Neutrophil (primary cell): ENCODE data around the gene HERC6.
"Not testable (repeated sequence)": the region's sequence is repeated elsewhere in the genome, so short reads cannot be mapped to it uniquely, and the experiment has no call there.

ENCODE experiments used
- H3K27ac ChIP-seq: fragments of 200-600 bp; sonication (generic); 2 replicates; pipeline ENCODE4 v1.5.1; 2016; ENCODE audit warnings: mild to moderate bottlenecking, moderate library complexity
- H3K27me3 ChIP-seq: fragments of 200-600 bp; sonication (generic); 2 replicates; pipeline ENCODE4 v1.6.0; 2016; ENCODE audit warnings: mild to moderate bottlenecking
- H3K36me3 ChIP-seq: fragments of 200-600 bp; sonication (generic); 2 replicates; pipeline ENCODE4 v1.5.1; 2017
- H3K4me1 ChIP-seq, 2 experiments: fragments of 200-600 bp in 1 of 2; sonication (generic) in 1 of 2; 1 replicate in 1 of 2; 2 replicates in 1 of 2; pipeline versions ENCODE4 v1.5.1 to v1.6.1; 2013 to 2016; ENCODE audit warnings: low read depth in 1 of 2, low read length in 1 of 2, mild to moderate bottlenecking in 1 of 2, moderate library complexity in 1 of 2; ENCODE audit not compliant: control insufficient read depth in 1 of 2, insufficient read depth in 1 of 2
- H3K4me3 ChIP-seq, 2 experiments: fragments of 200-600 bp in 1 of 2; sonication (generic) in 1 of 2; 1 replicate in 1 of 2; 2 replicates in 1 of 2; pipeline ENCODE4 v1.5.1; 2013 to 2016; ENCODE audit warnings: low read depth in 1 of 2, low read length in 1 of 2, mild to moderate bottlenecking in 1 of 2, moderate library complexity in 1 of 2
- H3K9me3 ChIP-seq: fragments of 200-600 bp; sonication (generic); 2 replicates; pipeline ENCODE4 v1.5.1; 2016
- TF ChIP-seq, protein P1 (sequence below): fragments of 200-600 bp; sonication (generic); IDR thresholded peaks from 2 replicates; pipeline ENCODE4 v1.5.1; 2016; ENCODE audit warnings: antibody characterized with exemption

HERC6 gene

DNA sequence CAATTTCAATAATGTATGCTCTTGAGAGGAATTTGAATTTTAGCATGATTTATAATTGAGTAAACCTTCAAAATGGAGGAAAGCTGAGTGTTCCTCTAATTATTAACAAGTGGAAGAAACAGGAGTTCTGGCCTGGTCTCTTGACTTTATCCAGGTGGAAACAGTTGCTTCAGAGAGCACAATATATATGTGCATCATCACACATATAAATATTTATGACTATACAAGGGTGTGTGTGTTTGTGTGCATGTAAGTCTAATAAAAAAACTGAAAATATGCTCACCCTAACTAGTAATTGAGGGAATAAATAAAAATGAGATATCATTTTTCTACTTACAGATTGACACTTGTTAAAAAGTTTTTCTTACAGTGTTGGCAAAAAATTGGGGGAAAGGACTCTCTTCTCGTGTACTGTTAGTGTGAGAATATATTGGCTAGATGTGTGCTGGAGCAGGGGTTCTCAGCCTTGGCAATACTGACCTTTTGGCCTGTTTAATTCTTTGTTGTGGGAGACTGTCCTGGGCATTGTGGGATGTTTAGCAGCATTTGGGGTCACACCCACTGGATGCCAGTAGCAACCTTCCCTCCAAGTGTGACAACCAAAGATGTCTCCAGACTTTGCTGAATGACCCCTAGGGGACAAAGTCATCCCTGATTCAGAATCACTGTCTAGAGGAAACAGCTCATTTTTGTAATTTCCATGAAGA is 57.5 kb downstream of the HERC6 start:
- TF ChIP-seq, protein P1, sequence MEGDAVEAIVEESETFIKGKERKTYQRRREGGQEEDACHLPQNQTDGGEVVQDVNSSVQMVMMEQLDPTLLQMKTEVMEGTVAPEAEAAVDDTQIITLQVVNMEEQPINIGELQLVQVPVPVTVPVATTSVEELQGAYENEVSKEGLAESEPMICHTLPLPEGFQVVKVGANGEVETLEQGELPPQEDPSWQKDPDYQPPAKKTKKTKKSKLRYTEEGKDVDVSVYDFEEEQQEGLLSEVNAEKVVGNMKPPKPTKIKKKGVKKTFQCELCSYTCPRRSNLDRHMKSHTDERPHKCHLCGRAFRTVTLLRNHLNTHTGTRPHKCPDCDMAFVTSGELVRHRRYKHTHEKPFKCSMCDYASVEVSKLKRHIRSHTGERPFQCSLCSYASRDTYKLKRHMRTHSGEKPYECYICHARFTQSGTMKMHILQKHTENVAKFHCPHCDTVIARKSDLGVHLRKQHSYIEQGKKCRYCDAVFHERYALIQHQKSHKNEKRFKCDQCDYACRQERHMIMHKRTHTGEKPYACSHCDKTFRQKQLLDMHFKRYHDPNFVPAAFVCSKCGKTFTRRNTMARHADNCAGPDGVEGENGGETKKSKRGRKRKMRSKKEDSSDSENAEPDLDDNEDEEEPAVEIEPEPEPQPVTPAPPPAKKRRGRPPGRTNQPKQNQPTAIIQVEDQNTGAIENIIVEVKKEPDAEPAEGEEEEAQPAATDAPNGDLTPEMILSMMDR: no peak
- H3K27ac ChIP-seq: no peak overlapping the region
- H3K27me3 ChIP-seq: no peaks in the 10 kb centered on the region
- H3K4me1 ChIP-seq: no peaks in the 10 kb centered on the region
- no peaks in the 10 kb centered on the region for H3K36me3 ChIP-seq
- H3K9me3 ChIP-seq: no peaks in the 10 kb centered on the region
- H3K4me3 ChIP-seq: no peak overlapping the region

DNA sequence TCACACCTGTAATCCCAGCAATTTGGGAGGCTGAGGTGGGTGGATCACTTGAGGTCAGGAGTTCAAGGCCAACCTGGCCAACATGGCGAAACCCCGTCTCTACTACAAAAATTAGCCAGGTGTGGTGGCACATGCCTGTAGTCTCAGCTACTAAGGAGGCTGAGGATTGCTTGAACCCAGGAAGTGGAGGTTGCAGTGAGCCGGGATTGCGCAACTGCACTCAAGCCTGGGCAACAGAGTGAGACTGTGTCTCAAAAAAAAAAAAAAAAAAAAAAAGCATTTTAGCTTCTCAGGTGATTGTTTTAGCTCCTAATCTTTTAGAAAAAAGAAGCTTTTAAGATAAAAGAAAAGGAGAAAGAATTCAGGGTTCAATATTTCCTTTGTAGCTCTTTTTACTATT is 59.2 kb downstream of the HERC6 start:
- H3K4me1 ChIP-seq, H3K36me3 ChIP-seq, H3K27ac ChIP-seq, H3K27me3 ChIP-seq, H3K4me3 ChIP-seq, H3K9me3 ChIP-seq: not testable (repeated sequence)

DNA sequence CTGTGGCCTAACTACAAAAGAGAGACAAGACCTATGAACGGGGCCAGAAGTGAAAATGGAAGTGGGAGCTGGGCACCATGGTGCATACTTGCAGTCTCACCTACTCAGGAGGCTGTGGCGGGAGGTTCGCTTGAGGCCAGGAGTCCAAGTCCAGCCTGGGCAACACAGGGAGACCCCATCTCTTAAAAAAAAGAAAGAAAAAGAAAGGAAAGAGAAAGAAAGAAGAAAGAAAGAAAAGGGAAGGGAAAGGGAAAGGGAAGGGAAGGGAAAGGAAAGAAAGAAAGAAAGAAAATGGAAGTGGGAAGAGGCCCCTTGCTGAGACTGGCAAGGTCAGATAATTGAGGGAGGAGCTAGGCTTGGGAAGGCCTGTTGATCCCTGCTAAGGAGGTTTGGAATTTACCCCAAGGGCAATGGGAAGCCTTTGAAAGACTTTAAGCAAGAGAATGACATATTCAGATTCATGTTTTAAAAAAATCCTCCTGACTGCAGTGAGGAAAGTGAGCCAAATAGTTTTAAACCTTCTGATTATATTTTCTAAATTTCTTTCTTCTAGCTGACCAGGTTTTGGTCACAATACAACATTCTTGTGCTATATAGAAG is 60.6 kb downstream of the HERC6 start:
- Histone ChIP-seq H3K27me3 (no peaks in the 10 kb centered on the region), H3K4me3 (no peak overlapping the region), H3K4me1 (no peaks in the 10 kb centered on the region), H3K9me3 (no peaks in the 10 kb centered on the region), H3K36me3 (no peaks in the 10 kb centered on the region), H3K27ac (no peak overlapping the region)
- TF ChIP-seq, protein P1: no peak

DNA sequence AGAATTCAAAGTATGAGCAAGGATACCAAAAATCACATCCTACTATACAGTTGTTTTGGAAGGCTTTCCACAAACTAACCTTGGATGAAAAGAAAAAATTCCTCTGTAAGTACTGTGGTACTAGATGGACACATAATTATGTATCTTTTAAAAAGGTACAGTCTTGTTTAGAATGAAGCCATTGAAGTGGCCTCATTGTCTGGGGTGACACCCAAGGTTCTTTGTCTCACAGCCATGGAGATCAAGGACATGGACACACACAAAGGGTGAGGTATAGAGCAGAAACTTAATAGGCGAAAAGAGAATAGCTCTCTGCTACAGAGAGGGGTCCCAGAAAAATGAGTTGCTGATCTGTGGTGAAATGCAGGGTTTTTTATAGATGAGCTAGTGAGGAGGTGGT is 61.5 kb downstream of the HERC6 start:
- no peak overlapping the region for H3K27ac ChIP-seq

DNA sequence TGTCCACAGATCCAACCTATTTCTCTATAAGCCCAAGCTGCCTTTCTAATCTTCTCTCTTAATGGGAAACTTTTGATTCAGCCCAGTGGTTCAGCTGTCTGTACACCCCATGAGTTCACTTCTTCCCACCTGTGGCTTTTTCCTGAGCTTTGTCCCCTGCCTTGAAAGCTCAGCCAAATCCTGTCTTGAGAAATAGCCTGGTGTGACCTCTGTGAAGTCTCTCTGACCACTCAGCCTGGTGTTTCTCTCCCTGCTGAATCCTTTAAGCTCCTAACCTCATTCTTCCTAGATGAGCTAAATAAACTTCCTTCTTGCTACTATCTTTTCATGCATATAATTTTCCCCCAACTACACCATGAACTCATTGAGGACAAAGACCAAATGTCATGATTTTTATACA is 63.0 kb downstream of the HERC6 start:
- Histone ChIP-seq H3K36me3 (no peaks in the 10 kb centered on the region), H3K9me3 (no peaks in the 10 kb centered on the region), H3K27me3 (no peaks in the 10 kb centered on the region), H3K4me3 (no peak overlapping the region), H3K4me1 (no peaks in the 10 kb centered on the region), H3K27ac (no peak overlapping the region)
- TF ChIP-seq, protein P1: no peak

More for the DNA sequence above, 61.5 kb downstream of the HERC6 start:
- Histone ChIP-seq H3K4me1 (no peaks in the 10 kb centered on the region), H3K4me3 (no peak overlapping the region), H3K36me3 (no peaks in the 10 kb centered on the region), H3K9me3 (no peaks in the 10 kb centered on the region), H3K27me3 (no peaks in the 10 kb centered on the region)
- TF ChIP-seq, protein P1: no peak

DNA sequence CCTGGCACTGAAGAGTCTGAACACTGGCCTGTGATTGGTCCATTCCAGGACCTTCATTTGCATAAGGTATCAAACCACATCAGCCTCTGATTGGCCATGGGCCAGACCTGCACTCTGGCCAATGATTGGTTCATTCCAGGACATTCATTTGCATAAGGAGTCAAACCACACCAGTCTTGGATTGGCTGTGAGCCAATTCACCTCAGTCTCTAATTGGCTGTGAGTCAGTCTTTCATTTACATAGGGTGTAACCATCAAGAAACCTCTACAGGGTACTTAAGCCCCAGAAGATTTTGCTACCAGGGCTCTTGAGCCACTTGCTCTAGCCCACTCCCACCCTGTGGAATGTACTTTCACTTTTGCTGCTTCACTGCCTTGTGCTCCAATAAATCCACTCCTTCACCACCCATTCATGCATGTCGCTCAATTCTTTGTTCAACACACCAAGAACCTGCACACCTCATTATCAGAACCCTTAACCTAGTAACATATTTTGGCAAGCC is 64.1 kb downstream of the HERC6 start:
- no peaks in the 10 kb centered on the region for H3K4me1 ChIP-seq
- H3K36me3 ChIP-seq: no peaks in the 10 kb centered on the region
- H3K27me3 ChIP-seq: no peaks in the 10 kb centered on the region
- no peak overlapping the region for H3K4me3 ChIP-seq
- TF ChIP-seq, protein P1: no peak
- H3K9me3 ChIP-seq: no peaks in the 10 kb centered on the region
- no peak overlapping the region for H3K27ac ChIP-seq
